ENCODE results near the gene MAEA.

The MAEA gene

DNA sequence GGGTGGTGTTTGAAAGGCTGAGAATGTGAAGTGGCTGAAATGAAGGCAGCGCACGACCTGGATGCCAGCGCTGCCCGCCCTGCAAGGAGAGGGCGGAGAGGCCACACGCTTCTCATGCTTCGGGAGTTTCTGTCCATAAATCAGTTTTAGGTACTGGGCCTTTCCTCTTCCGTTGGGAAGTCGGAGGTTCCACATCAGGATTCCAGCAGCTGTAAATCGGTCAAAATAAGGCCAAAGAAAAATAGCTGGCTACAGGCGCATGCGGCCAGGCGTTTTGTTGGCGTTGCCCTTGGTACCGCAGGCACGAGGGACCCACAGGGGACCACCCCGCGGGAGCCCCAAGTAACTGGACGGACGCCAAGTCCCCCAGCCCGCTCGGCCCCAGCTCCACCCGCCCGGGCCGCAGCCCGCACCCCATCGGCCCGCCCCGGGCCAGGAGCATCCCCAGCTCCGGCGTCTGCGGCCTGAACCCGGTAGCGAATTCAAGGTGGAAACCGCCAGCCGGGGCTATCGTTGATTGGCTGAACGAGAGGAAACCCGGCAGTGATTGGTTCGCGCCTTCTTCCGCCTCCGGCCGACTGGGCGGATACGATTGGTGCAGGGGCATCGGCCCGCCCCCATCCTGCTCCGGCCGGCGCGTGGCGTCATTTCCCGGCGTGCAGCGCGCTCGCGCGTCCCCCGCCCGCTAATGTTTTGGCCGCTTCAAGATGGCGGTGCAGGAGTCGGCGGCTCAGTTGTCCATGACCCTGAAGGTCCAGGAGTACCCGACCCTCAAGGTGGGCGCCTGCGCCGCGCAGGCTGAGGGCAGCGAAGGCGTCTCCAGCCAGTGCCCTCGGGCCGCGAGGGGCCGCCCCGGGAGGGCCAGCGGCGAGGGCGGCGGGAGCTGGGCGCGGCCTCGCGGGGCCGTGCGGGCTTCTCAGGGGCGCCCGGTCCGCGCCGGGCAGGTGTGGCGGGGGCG is at the start of gene MAEA:
TSS of gene MAEA (plus strand) at position 685 of the 958 bp plus-strand sequence. CDS start at position 708, 23 bp downstream.
- Histone ChIP-seq H3K9ac (ENCODE audit: low read depth, low read length) (peak within 1 kb of the TSS; percentile 85), H3K4me1 (ENCODE audit: control insufficient read depth, insufficient read depth, low read length) (no peaks in the 10 kb centered on the region), H3K36me3 (ENCODE audit: control insufficient read depth, insufficient read depth, low read length) (no peaks in the 10 kb centered on the region), H3K4me3 (ENCODE audit: low read depth, low read length) (peak within 1 kb of the TSS; percentile 92), H3K27me3 (ENCODE audit: control insufficient read depth, insufficient read depth, low read length) (no peaks in the 10 kb centered on the region), H3K9me3 (ENCODE audit: control insufficient read depth, insufficient read depth, low read length) (peaks cover 5% of the 10 kb centered on the region)

DNA sequence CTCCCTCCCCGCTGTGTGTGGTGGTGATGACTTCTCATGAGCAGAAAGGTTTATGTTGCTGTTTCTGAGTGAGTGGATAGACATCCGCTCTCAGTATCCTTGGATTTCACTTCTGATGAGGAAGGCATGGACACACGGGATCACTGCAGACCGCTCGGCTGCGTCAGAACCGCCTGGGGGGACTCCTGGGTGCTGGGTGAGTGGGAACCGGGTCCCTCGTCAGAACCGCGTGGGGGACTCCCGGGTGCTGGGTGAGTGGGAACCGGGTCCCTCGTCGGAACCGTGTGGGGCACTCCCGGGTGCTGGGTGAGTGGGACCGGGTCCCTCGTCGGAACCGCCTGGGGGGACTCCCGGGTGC is 49.8 kb upstream of the MAEA start:
- H3K9me3 ChIP-seq (ENCODE audit: control insufficient read depth, insufficient read depth, low read length): no peaks in the 10 kb centered on the region
- H3K4me1 ChIP-seq (ENCODE audit: control insufficient read depth, insufficient read depth, low read length): no peaks in the 10 kb centered on the region
- H3K4me3 ChIP-seq (ENCODE audit: low read depth, low read length): no peak overlapping the region
- H3K27me3 ChIP-seq (ENCODE audit: control insufficient read depth, insufficient read depth, low read length): no peaks in the 10 kb centered on the region
- peaks cover 36% of the 10 kb centered on the region for H3K36me3 ChIP-seq (ENCODE audit: control insufficient read depth, insufficient read depth, low read length)
- H3K9ac ChIP-seq (ENCODE audit: low read depth, low read length): no peak overlapping the region

DNA sequence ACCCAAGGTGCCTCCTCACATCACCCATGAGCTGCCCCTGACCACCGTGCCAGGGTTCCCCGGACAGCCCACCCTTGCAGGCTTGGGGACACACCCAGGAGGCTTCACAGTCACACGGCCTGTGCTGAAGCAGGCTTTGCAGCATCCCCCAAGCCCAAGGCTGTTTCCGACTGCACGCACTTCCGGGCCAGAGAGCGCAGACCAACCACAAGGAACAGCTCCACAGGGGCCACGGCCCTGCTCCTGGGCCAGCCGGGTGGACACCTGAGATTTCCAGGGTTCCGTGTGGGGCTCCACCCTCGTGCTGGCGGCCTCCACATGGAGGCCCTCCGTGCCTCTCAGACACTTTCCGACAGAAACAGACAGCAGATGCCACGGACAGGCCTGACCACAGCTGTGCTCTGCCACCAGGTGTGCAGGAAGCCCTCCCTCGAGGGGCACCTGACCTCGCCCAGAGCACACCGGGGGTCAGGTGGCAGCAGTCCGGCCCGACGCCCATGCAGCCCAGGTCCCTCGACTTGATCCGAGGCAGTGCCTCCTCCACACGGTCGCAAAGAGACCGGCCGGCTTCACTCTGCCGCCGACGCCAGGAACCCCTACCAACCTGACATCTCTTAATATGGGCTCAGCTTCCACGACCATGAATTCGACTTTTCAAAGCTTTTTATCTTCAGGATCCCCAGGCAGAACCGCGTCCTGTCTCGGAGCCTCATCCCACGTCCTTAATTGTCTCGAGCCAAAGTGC is 48.8 kb upstream of the MAEA start:
- H3K4me1 ChIP-seq (ENCODE audit: control insufficient read depth, insufficient read depth, low read length): no peaks in the 10 kb centered on the region

GRCh38 chr4:1241466-1241935 is 48.2 kb upstream of the MAEA start:
- Histone ChIP-seq H3K4me1 (ENCODE audit: control insufficient read depth, insufficient read depth, low read length) (no peaks in the 10 kb centered on the region), H3K27me3 (ENCODE audit: control insufficient read depth, insufficient read depth, low read length) (no peaks in the 10 kb centered on the region), H3K36me3 (ENCODE audit: control insufficient read depth, insufficient read depth, low read length) (peaks cover 29% of the 10 kb centered on the region)

More for the DNA sequence above, 48.8 kb upstream of the MAEA start:
- no peak overlapping the region for H3K9ac ChIP-seq (ENCODE audit: low read depth, low read length)
- H3K36me3 ChIP-seq (ENCODE audit: control insufficient read depth, insufficient read depth, low read length): peaks cover 31% of the 10 kb centered on the region
- no peaks in the 10 kb centered on the region for H3K27me3 ChIP-seq (ENCODE audit: control insufficient read depth, insufficient read depth, low read length)
- no peak overlapping the region for H3K4me3 ChIP-seq (ENCODE audit: low read depth, low read length)
- H3K9me3 ChIP-seq (ENCODE audit: control insufficient read depth, insufficient read depth, low read length): no peaks in the 10 kb centered on the region

DNA sequence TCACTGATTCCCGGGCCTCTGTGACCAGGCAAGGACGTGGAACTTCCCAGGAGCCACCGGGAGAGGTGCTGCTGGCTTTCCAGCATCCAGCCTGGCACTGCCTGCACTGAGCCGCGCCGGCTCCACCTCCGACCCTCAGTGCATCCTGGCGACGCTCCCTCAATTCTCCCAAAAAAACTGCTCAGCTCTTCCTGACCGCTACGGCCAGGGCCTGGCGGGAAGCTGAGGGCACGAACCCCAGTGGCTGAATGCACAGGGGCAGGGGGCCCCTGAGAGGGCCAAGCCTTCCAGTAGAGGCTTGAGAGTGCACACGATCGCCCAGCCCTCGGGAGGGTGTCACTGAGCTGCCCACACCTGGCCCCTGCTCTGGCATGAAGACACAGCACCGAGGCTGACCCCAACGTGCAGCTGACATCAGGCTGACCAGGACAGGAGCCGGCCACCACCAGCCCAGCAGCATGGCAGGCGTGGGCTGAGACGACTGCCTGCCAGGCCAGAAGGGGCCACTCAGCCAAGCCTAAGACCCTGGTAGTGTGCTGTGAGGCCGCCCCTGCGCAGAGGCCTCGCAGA is 47.7 kb upstream of the MAEA start:
- H3K4me3 ChIP-seq (ENCODE audit: low read depth, low read length): no peak overlapping the region
- H3K36me3 ChIP-seq (ENCODE audit: control insufficient read depth, insufficient read depth, low read length): peaks cover 25% of the 10 kb centered on the region
- H3K27me3 ChIP-seq (ENCODE audit: control insufficient read depth, insufficient read depth, low read length): no peaks in the 10 kb centered on the region
- no peaks in the 10 kb centered on the region for H3K9me3 ChIP-seq (ENCODE audit: control insufficient read depth, insufficient read depth, low read length)
- H3K9ac ChIP-seq (ENCODE audit: low read depth, low read length): no peak overlapping the region
- no peaks in the 10 kb centered on the region for H3K4me1 ChIP-seq (ENCODE audit: control insufficient read depth, insufficient read depth, low read length)

More at GRCh38 chr4:1241466-1241935, 48.2 kb upstream of the MAEA start:
- Histone ChIP-seq H3K4me3 (ENCODE audit: low read depth, low read length) (no peak overlapping the region), H3K9ac (ENCODE audit: low read depth, low read length) (no peak overlapping the region), H3K9me3 (ENCODE audit: control insufficient read depth, insufficient read depth, low read length) (no peaks in the 10 kb centered on the region)

GRCh38 chr4:1242506-1243450 is 46.9 kb upstream of the MAEA start:
- no peak overlapping the region for H3K4me3 ChIP-seq (ENCODE audit: low read depth, low read length)
- no peak overlapping the region for H3K9ac ChIP-seq (ENCODE audit: low read depth, low read length)
- H3K4me1 ChIP-seq (ENCODE audit: control insufficient read depth, insufficient read depth, low read length): no peaks in the 10 kb centered on the region
- H3K9me3 ChIP-seq (ENCODE audit: control insufficient read depth, insufficient read depth, low read length): no peaks in the 10 kb centered on the region
- no peaks in the 10 kb centered on the region for H3K27me3 ChIP-seq (ENCODE audit: control insufficient read depth, insufficient read depth, low read length)
- peaks cover 20% of the 10 kb centered on the region for H3K36me3 ChIP-seq (ENCODE audit: control insufficient read depth, insufficient read depth, low read length)

- Histone ChIP-seq H3K4me1 (ENCODE audit: control insufficient read depth, insufficient read depth, low read length) (no peaks in the 10 kb centered on the region), H3K27me3 (ENCODE audit: control insufficient read depth, insufficient read depth, low read length) (no peaks in the 10 kb centered on the region), H3K9ac (ENCODE audit: low read depth, low read length) (no peak overlapping the region), H3K9me3 (ENCODE audit: control insufficient read depth, insufficient read depth, low read length) (no peaks in the 10 kb centered on the region), H3K36me3 (ENCODE audit: control insufficient read depth, insufficient read depth, low read length) (peaks cover 15% of the 10 kb centered on the region), H3K4me3 (ENCODE audit: low read depth, low read length) (no peak overlapping the region)
These were observed 46.1 kb upstream of the MAEA start for GRCh38 chr4:1243451-1244080.

DNA sequence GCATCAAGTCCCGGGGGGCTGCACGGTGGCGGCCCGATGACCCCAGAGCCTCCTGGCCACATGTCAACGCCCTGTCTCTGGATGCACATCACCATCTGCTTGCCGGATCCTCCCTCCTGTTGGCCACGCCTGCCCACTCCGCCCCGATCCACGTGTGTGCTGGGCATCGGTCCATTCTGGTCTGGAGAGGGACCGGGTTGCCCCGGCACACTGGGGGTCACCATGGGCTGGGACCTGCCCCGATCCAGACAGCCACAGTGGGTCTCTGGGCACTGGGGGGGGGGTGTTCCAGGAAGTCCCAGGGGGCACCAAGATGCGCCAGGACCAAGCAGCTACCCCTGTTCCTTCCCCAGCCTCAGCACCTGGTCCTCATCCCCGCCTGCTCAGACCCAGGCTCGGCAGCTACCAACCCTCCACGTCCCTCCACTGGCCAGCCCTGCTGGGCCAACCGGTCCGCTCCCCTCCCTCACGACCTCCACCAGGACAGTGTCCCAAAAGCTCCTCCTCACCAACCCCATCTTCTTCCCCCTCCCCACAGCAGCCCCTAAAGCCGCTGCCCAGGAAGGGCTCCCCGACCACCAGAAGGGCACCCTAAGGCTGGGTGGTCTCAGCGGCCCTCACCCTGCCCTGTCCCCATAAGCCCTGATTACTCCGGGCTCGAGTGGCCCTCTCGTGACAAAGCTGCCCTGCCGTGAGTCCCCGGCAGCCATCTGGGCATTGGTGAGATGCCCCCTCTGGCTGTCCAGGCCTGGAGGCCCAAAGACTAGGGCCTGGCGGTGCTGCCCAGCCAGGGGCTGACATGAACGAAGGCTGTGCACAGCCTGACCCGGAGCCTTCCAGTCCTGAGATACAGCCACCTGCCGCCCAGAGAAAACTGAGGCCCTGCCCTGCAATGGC is 45.4 kb upstream of the MAEA start:
- Histone ChIP-seq H3K9ac (ENCODE audit: low read depth, low read length) (no peak overlapping the region), H3K4me3 (ENCODE audit: low read depth, low read length) (no peak overlapping the region), H3K36me3 (ENCODE audit: control insufficient read depth, insufficient read depth, low read length) (peaks cover 13% of the 10 kb centered on the region), H3K27me3 (ENCODE audit: control insufficient read depth, insufficient read depth, low read length) (no peaks in the 10 kb centered on the region), H3K9me3 (ENCODE audit: control insufficient read depth, insufficient read depth, low read length) (no peaks in the 10 kb centered on the region), H3K4me1 (ENCODE audit: control insufficient read depth, insufficient read depth, low read length) (no peaks in the 10 kb centered on the region)

DNA sequence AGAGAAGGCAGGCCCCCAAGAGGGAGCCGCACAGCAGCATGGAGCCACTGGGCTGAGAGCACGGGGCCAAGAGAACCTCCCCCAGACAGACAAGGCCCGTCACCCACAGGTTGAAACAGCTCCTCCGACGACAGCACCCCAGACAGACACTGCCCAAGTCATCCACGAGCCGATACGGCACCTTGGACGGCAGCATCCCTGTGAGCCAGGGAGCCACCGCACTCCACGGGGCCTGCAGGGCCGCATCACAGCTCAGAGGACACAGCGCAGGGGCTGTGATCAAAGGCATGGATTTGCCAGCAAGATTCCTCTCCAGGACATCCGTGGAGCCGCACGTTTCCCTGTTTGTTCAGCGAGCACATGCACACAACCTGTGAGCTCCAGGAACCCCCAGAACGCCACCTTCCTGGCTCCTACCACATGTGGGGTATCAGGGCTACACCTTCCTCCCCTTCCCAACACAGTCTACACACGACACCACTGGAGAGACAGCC is 44.7 kb upstream of the MAEA start:
- Histone ChIP-seq H3K4me1 (ENCODE audit: control insufficient read depth, insufficient read depth, low read length) (peaks cover 2% of the 10 kb centered on the region), H3K36me3 (ENCODE audit: control insufficient read depth, insufficient read depth, low read length) (peaks cover 8% of the 10 kb centered on the region), H3K9me3 (ENCODE audit: control insufficient read depth, insufficient read depth, low read length) (no peaks in the 10 kb centered on the region), H3K27me3 (ENCODE audit: control insufficient read depth, insufficient read depth, low read length) (no peaks in the 10 kb centered on the region), H3K9ac (ENCODE audit: low read depth, low read length) (no peak overlapping the region), H3K4me3 (ENCODE audit: low read depth, low read length) (no peak overlapping the region)
